K562 (cell line): ENCODE results near the gene EPS8L1. TPM values are rescaled to one million over a fixed set of nuclear protein-coding genes. Genes with fewer than 3 reads are reported as not detected.
A peak's percentile ranks its signal among the peaks of the same experiment; 100 is the strongest.

Source experiments
- ATAC-seq: fragments of 200-7000 bp; cut with Tn5 transposase; 3 replicates; pipeline ENCODE4 v1.9.1; 2020; ENCODE audit warnings: moderate library complexity
- BruUV-seq: library from RNA; stranded (reverse); fragments of 400-500 nt; replicated peaks from 2 replicates; lab custom pipeline; 2021; lab: Mats Ljungman, UMichigan
- CTCF ChIA-PET: fragments of 300-600 bp; formaldehyde crosslinking; extraction: SDS; loops from one replicate; lab custom pipeline; 2021; ENCODE audit warnings: low intra/inter-chr PET ratio; lab: Yijun Ruan, JAX
- POLR2A ChIA-PET: fragments of 300-600, 350-650 bp; sonication (Branson Sonifier 250); formaldehyde crosslinking; extraction: SDS; loops from one replicate; lab custom pipeline; 2021; ENCODE audit warnings: antibody characterized with exemption, inconsistent platforms; lab: Yijun Ruan, JAX
- DNase-seq, 4 experiments: peaks; one replicate each; pipeline versions ENCODE4 v3.0.0 to v3.0.0-alpha.2; 2011 to 2018; ENCODE audit warnings: low spot score in 3 of 4, mixed read lengths in 3 of 4; ENCODE audit errors: extremely low read depth in 1 of 4
- FAIRE-seq: peaks from 2 replicates; lab custom pipeline; 2011; peaks lifted over from hg19 to GRCh38; lab: Jason Lieb, UNC
- H2AFZ ChIP-seq: 2 replicates; pipeline ENCODE4 v1.6.0; 2011; ENCODE audit warnings: low read depth, low read length, control low read depth, inconsistent platforms
- H3K27ac ChIP-seq: fragments of 200-600 bp; 3 replicates; pipeline ENCODE4 v1.8.0; 2011; ENCODE audit warnings: low read depth, mild to moderate bottlenecking, control low read depth, inconsistent platforms, low read length, moderate library complexity, mixed read lengths; ENCODE audit errors: extremely low read depth
- H3K27me3 ChIP-seq, 2 experiments: fragments of 300-600 bp in 1 of 2; 2 replicates in 1 of 2; 3 replicates in 1 of 2; pipeline versions ENCODE4 v1.6.0 to v1.8.0; 2011; ENCODE audit warnings: inconsistent platforms in 2 of 2, low read length in 2 of 2, mild to moderate bottlenecking in 1 of 2, mixed read lengths in 1 of 2, moderate library complexity in 1 of 2; ENCODE audit not compliant: control insufficient read depth in 2 of 2, insufficient read depth in 2 of 2
- H3K36me3 ChIP-seq: fragments of 300-600 bp; 3 replicates; pipeline ENCODE4 v1.8.0; 2011; ENCODE audit warnings: mild to moderate bottlenecking, low read length, inconsistent platforms; ENCODE audit not compliant: control insufficient read depth, insufficient read depth
- H3K4me1 ChIP-seq, 2 experiments: fragments of 200-600 bp in 1 of 2; replicated peaks in 1 of 2; 2 replicates in 1 of 2; 3 replicates in 1 of 2; pipeline versions ENCODE4 v1.5.1 to v1.8.0; 2011; ENCODE audit warnings: inconsistent platforms in 2 of 2, low read length in 2 of 2, mild to moderate bottlenecking in 1 of 2, mixed read lengths in 1 of 2, moderate library complexity in 1 of 2; ENCODE audit not compliant: control insufficient read depth in 2 of 2, insufficient read depth in 2 of 2
- H3K4me2 ChIP-seq: 2 replicates; pipeline ENCODE4 v1.6.1; 2011; ENCODE audit warnings: low read length, control low read depth, inconsistent platforms, mixed read lengths; ENCODE audit not compliant: insufficient read depth
- H3K4me3 ChIP-seq: fragments of 200-600 bp; sonication (generic), shearing (Covaris generic); 2 replicates; pipeline ENCODE4 v1.5.1; 2016; ENCODE audit warnings: control low read depth, inconsistent platforms
- H3K79me2 ChIP-seq: fragments of 200-600 bp; 3 replicates; pipeline ENCODE4 v1.8.0; 2011; ENCODE audit warnings: low read length, inconsistent platforms; ENCODE audit not compliant: control insufficient read depth, insufficient read depth
- H3K9ac ChIP-seq, 2 experiments: 2 replicates each; pipeline versions ENCODE4 v1.6.0 to v1.6.1; 2011; ENCODE audit warnings: low read depth in 2 of 2, low read length in 2 of 2, control low read depth in 1 of 2, inconsistent platforms in 1 of 2, mild to moderate bottlenecking in 1 of 2, mixed read lengths in 1 of 2; ENCODE audit not compliant: insufficient read depth in 1 of 2
- H3K9me1 ChIP-seq: one replicate; pipeline ENCODE4 v1.6.0; 2011; ENCODE audit warnings: inconsistent platforms, mild to moderate bottlenecking, low read length, moderate library complexity; ENCODE audit not compliant: control insufficient read depth, insufficient read depth
- H3K9me3 ChIP-seq: replicated peaks from 2 replicates; pipeline ENCODE4 v1.5.1; 2011; ENCODE audit warnings: low read depth, low read length, inconsistent platforms; ENCODE audit not compliant: control insufficient read depth, insufficient read depth
- H4K20me1 ChIP-seq: replicated peaks from 2 replicates; pipeline ENCODE4 v1.6.1; 2011; ENCODE audit warnings: low read length, inconsistent platforms, mixed read lengths; ENCODE audit not compliant: control insufficient read depth, insufficient read depth
- ATF1 ChIP-seq, 2 experiments: fragments of 450-650 bp in 1 of 2; IDR thresholded peaks; 2 replicates each; pipeline ENCODE4 v1.6.1; 2016; ENCODE audit warnings: missing compliant biosample characterization in 1 of 2, missing genetic modification characterization in 1 of 2
- BHLHE40 ChIP-seq: IDR thresholded peaks from 2 replicates; pipeline ENCODE4 v1.6.1; 2011; ENCODE audit warnings: low read length, improper control_type of control experiment
- CBFA2T2 ChIP-seq: fragments of 450-650 bp; conservative IDR thresholded peaks from 2 replicates; pipeline ENCODE4 v1.6.1; 2017; ENCODE audit warnings: mild to moderate bottlenecking
- CCNT2 ChIP-seq: IDR thresholded peaks from 2 replicates; pipeline ENCODE4 v1.6.1; 2011; ENCODE audit warnings: borderline replicate concordance, low read depth, mild to moderate bottlenecking, moderate library complexity, mixed read lengths, low read length; ENCODE audit not compliant: insufficient read length; ENCODE audit errors: extremely low read depth
- FOXM1 ChIP-seq, 2 experiments: fragments of 450-650 bp in 1 of 2; sonication (generic) in 1 of 2; formaldehyde crosslinking in 1 of 2; IDR thresholded peaks; 2 replicates each; pipeline versions ENCODE4 v1.6.1 to v1.9.0; 2017 to 2022; ENCODE audit warnings: low read depth in 2 of 2, mild to moderate bottlenecking in 2 of 2, missing genetic modification reagents in 1 of 2, moderate library complexity in 1 of 2
- HNRNPL ChIP-seq: fragments of 200-400 bp; formaldehyde crosslinking; IDR thresholded peaks from 2 replicates; pipeline ENCODE4 v1.6.1; 2017; ENCODE audit warnings: low read depth, mild to moderate bottlenecking, low read length
- PCBP2 ChIP-seq: fragments of 200-400 bp; formaldehyde crosslinking; IDR thresholded peaks from 2 replicates; pipeline ENCODE4 v1.6.1; 2018; ENCODE audit warnings: low read length, low read depth, mild to moderate bottlenecking, moderate library complexity; ENCODE audit not compliant: poor library complexity, severe bottlenecking
- PML ChIP-seq: IDR thresholded peaks from 2 replicates; pipeline ENCODE4 v1.6.1; 2012; ENCODE audit warnings: low read length, inconsistent platforms
- PTBP1 ChIP-seq: fragments of 200-400 bp; formaldehyde crosslinking; IDR thresholded peaks from 2 replicates; pipeline ENCODE4 v1.6.1; 2017; ENCODE audit warnings: low read depth, low read length
- SRSF9 ChIP-seq: fragments of 200-400 bp; formaldehyde crosslinking; IDR thresholded peaks from 2 replicates; pipeline ENCODE4 v1.6.1; 2017; ENCODE audit warnings: low read depth, low read length, borderline replicate concordance
- YBX1 ChIP-seq: fragments of 450-650 bp; IDR thresholded peaks from 2 replicates; pipeline ENCODE4 v1.7.1; 2016; ENCODE audit warnings: mild to moderate bottlenecking
- ZBTB17 ChIP-seq: fragments of 450-650 bp; formaldehyde crosslinking; IDR thresholded peaks from 2 replicates; pipeline ENCODE4 v1.4.0; 2020; ENCODE audit warnings: mild to moderate bottlenecking
- ZNF143 ChIP-seq: sonication (generic); formaldehyde crosslinking; IDR thresholded peaks from 2 replicates; pipeline ENCODE4 v1.9.0; 2022; ENCODE audit warnings: mild to moderate bottlenecking, missing genetic modification reagents
- ZNF146 ChIP-seq: IDR thresholded peaks from one replicate; pipeline ENCODE4 v1.6.1; 2018; ENCODE audit warnings: missing compliant biosample characterization; ENCODE audit not compliant: unreplicated experiment
- ZNF23 ChIP-seq: fragments of 250-450 bp; sonication (Bioruptor Pico); IDR thresholded peaks from 2 replicates; pipeline ENCODE4 v1.4.0; 2020; ENCODE audit warnings: mild to moderate bottlenecking
- ZNF764 ChIP-seq: fragments of 250-450 bp; sonication (Bioruptor Pico); IDR thresholded peaks from 2 replicates; pipeline ENCODE4 v1.4.0; 2020; ENCODE audit warnings: low read depth, mild to moderate bottlenecking, moderate library complexity
- WGBS: fragments of 100-300 bp; shearing (Covaris generic); methylation state at CpG from one replicate; pipeline ENCODE4 v1.1.6; 2016; ENCODE audit warnings: low coverage, mixed read lengths; ENCODE audit not compliant: insufficient coverage; ENCODE audit errors: missing lambda C conversion rate; 5-methylcytosine and 5-hydroxymethylcytosine counted together
- in situ Hi-C: fragments of 300-500 bp; cut with MboI; formaldehyde crosslinking; loops from 4 replicates; pipeline ENCODE4 v1.15.0; 2018; ENCODE audit warnings: inconsistent platforms, mixed read lengths
- intact Hi-C: fragments of 100-400 bp; cut with micrococcal nuclease; formaldehyde crosslinking; loops from 2 replicates; pipeline ENCODE4 v1.14.2; 2022
- polyA plus RNA-seq, 8 experiments: library from polyadenylated mRNA; depleted of rRNA in 4 of 8; stranded (reverse) in 5 of 8; unstranded in 3 of 8; fragments of >200 nt; fragmentation: Nextera tagmentation in 2 of 8; fragmentation: Illumina TruSeq in 1 of 8; extraction: Ambion mirVana in 2 of 8; extraction: Trizol in 1 of 8; gene quantifications; 2 replicates each; pipeline versions ENCODE4 v1.2.1 to v1.2.3, GENCODE V29; 2011 to 2014; ENCODE audit warnings: inconsistent platforms in 1 of 8, missing spikeins in 1 of 8
- total RNA-seq, 7 experiments: library from RNA; depleted of rRNA in 6 of 7; stranded (reverse); fragments of >200 nt in 6 of 7; fragmentation: Illumina TruSeq in 2 of 7; extraction: Trizol in 2 of 7; gene quantifications; 2 replicates each; pipeline versions ENCODE4 v1.2.1 to v1.2.3, GENCODE V29; 2011 to 2021; ENCODE audit warnings: low replicate concordance in 1 of 7
- TF ChIP-seq, protein P1 (sequence below): sonication (generic); formaldehyde crosslinking; IDR thresholded peaks from 2 replicates; pipeline ENCODE4 v1.4.0; 2020; ENCODE audit warnings: mild to moderate bottlenecking, missing genetic modification reagents

Gene EPS8L1
- total and polyA plus RNA-seq, 9 of the 15 experiments (the other 6 are each of a cell fraction or from before 2014, with no cell fraction given), result 0.35 to 22.1 (median 11.9) TPM

GRCh38 chr19:55082020-55082851 lies 6.6 kb downstream of the EPS8L1 start (continued):
- TF ChIP-seq ZNF143 (0 out of 2 replicates have a peak, but pooled peaks have one; percentile 24), YBX1 (no peak)

DNA sequence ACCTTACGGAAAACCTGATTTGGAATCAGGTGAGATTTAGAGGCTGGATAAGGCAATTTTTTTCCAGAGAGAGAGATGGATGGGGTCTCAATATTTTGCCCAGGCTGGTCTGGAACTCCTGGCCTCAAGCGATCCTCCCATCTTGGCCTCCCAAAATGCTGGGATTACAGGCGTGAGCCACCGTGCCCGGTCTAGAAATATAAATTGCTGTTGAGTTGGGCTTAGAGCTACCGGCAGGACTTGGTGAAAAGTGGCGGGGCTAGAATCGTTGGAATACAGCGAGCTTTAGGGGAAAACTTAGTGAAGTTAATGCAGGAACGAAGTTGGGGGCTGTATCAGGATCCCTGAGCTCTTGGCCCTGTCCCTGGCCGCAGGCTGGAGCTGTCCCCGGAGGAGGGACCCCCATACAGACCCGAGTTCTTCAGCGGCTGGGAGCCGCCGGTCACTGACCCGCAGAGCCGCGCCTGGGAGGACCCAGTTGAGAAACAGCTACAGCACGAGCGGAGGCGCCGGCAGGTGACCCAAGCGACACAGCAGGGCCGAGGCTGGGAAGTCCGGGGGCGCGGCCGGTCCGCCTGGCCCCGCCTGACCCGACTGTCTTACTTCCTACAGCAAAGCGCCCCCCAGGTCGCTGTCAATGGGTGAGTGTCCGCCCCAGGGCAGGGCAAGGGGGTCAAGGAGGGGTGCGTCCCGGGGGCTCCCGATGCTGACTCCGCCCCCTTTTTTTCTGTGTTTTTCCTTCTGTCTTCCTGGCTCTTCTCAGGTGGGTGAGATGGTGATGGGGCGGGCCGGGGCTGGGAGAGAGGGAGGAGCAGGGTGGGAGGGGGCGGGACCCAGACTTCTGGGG lies 7.6 kb downstream of the EPS8L1 start:
- no peaks in the 10 kb centered on the region for H3K9me1 ChIP-seq
- peak in 2 of 4 experiments; percentile 26 to 45 for DNase-seq
- H3K4me2 ChIP-seq, result no peak overlapping the region
- H2AFZ ChIP-seq, result no peak overlapping the region
- in situ Hi-C loops, result no loop called here
- CTCF ChIA-PET, result no interaction called here
- intact Hi-C loops, result loop anchor here (10.0 kb wide), 1 partner anchor 332 kb away; no protein-coding TSS in a partner anchor
- H3K79me2 ChIP-seq, result peaks cover 7% of the 10 kb centered on the region; the same call in 2 of the 3 replicates
- peaks cover 0 to 66% of the 10 kb centered on the region in 2 experiments; a peak in 3 of 5 replicates for H3K4me1 ChIP-seq
- H3K4me3 ChIP-seq, result no peak overlapping the region
- H3K9me3 ChIP-seq, result no peaks in the 10 kb centered on the region
- H3K27me3 ChIP-seq, result no peaks in the 10 kb centered on the region
- 46% methylated on average over 38 of the region's 42 CpGs for WGBS
- peaks cover 2% of the 10 kb centered on the region; the same call in 1 of the 2 replicates for H4K20me1 ChIP-seq
- H3K36me3 ChIP-seq, result peaks cover 23% of the 10 kb centered on the region; the same call in 1 of the 3 replicates
- H3K27ac ChIP-seq, result no peak overlapping the region
- no TSS peak for BruUV-seq
- peak overlapping the region in 1 of 2 experiments; percentile 11; a peak in 2 of 4 replicates for H3K9ac ChIP-seq
- ATAC-seq, result no peak
- no peak for FAIRE-seq
- POLR2A ChIA-PET, result interaction anchor here (0.6 to 1.5 kb wide), 2 partner anchors 20 to 35 kb away, joined by 3 to 4 read pairs; partner anchors contain the start of gene RDH13
- TF ChIP-seq ZNF764 (CRISPR knock-in tag) (no peak), ZNF146 (CRISPR knock-in tag) (no peak), PTBP1 (no peak), ZNF23 (CRISPR knock-in tag) (no peak), SRSF9 (no peak), CBFA2T2 (no peak), FOXM1 (IDR thresholded peaks at IDR 0.05; ENCODE audit: low read depth) (no peak), FOXM1 (CRISPR knock-in tag; IDR thresholded peaks at IDR 0.05; ENCODE audit: low read depth) (no peak), BHLHE40 (0 out of 2 replicates have a peak, but pooled peaks have one; percentile 31), CCNT2 (no peak), HNRNPL (no peak), PCBP2 (no peak), ZBTB17 (CRISPR knock-in tag) (no peak), PML (no peak), ATF1 (CRISPR knock-in tag; IDR thresholded peaks at IDR 0.05) (no peak), ATF1 (tag; IDR thresholded peaks at IDR 0.05) (no peak)
- TF ChIP-seq, protein P1, sequence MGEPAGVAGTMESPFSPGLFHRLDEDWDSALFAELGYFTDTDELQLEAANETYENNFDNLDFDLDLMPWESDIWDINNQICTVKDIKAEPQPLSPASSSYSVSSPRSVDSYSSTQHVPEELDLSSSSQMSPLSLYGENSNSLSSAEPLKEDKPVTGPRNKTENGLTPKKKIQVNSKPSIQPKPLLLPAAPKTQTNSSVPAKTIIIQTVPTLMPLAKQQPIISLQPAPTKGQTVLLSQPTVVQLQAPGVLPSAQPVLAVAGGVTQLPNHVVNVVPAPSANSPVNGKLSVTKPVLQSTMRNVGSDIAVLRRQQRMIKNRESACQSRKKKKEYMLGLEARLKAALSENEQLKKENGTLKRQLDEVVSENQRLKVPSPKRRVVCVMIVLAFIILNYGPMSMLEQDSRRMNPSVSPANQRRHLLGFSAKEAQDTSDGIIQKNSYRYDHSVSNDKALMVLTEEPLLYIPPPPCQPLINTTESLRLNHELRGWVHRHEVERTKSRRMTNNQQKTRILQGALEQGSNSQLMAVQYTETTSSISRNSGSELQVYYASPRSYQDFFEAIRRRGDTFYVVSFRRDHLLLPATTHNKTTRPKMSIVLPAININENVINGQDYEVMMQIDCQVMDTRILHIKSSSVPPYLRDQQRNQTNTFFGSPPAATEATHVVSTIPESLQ (CRISPR knock-in tag), result no peak
